Transverse colon (tissue), 4 donors: ENCODE measurements around the gene PECR. TPM values are rescaled to one million over a fixed set of nuclear protein-coding genes. Genes with fewer than 3 reads are reported as not detected.

Source experiments
- DNase-seq: peaks from one replicate; pipeline ENCODE4 v3.0.0-alpha.2; 2019
- H3K27ac ChIP-seq, 4 donors: fragments of 200-600 bp; sonication (generic); 2 replicates each; pipeline ENCODE4 v1.5.1; 2016 to 2018; ENCODE audit warnings: inconsistent platforms in 4 of 4
- H3K27me3 ChIP-seq: fragments of 200-600 bp; sonication (generic); 2 replicates; pipeline ENCODE4 v1.5.1; 2017; ENCODE audit warnings: inconsistent platforms
- H3K36me3 ChIP-seq, 4 donors: fragments of 200-600 bp; sonication (generic); 2 replicates each; pipeline ENCODE4 v1.5.1; 2017 to 2019; ENCODE audit warnings: inconsistent platforms in 4 of 4
- H3K4me1 ChIP-seq, 4 donors: fragments of 200-600 bp; sonication (generic); 2 replicates each; pipeline ENCODE4 v1.5.1; 2017 to 2020; ENCODE audit warnings: inconsistent platforms in 4 of 4
- H3K4me3 ChIP-seq, 4 donors: fragments of 200-600 bp; sonication (generic); 1 replicate in 1 of 4; 2 replicates in 3 of 4; pipeline versions ENCODE4 v1.5.1 to v1.6.1; 2017 to 2019; ENCODE audit warnings: inconsistent platforms in 4 of 4
- H3K9me3 ChIP-seq, 2 donors: fragments of 200-600 bp; sonication (generic); 2 replicates each; pipeline ENCODE4 v1.5.1; 2017 to 2019; ENCODE audit warnings: inconsistent platforms in 2 of 2
- CTCF ChIP-seq, 5 experiments: fragments of 200-600 bp in 3 of 5; fragments of 450-650 bp in 2 of 5; sonication (generic) in 3 of 5; IDR thresholded peaks; 1 replicate in 2 of 5; 2 replicates in 3 of 5; pipeline ENCODE4 v1.5.1; 2016 to 2017; ENCODE audit warnings: antibody characterized with exemption in 5 of 5, inconsistent platforms in 3 of 5, mild to moderate bottlenecking in 2 of 5, moderate library complexity in 1 of 5
- EP300 ChIP-seq: sonication (generic); formaldehyde crosslinking; IDR thresholded peaks from one replicate; pipeline ENCODE4 v1.6.1; 2017; ENCODE audit warnings: antibody characterized with exemption, low read depth
- POLR2A ChIP-seq: fragments of 450-650 bp; IDR thresholded peaks from one replicate; pipeline ENCODE4 v1.6.1; 2016; ENCODE audit warnings: antibody characterized with exemption, mild to moderate bottlenecking, moderate library complexity
- POLR2AphosphoS5 ChIP-seq, 3 donors: sonication (generic); formaldehyde crosslinking; IDR thresholded peaks; one replicate each; pipeline ENCODE4 v1.6.1; 2016; ENCODE audit warnings: antibody characterized with exemption in 3 of 3
- WGBS, 2 donors: methylation state at CpG; one replicate each; pipeline ENCODE4 v1.1.5; 2018; ENCODE audit warnings: low coverage in 1 of 2; 5-methylcytosine and 5-hydroxymethylcytosine counted together
- in situ Hi-C, 4 donors: fragments of 200-750 bp; cut with MboI; loops; one replicate each; pipeline versions ENCODE4 v1.15.0 to v1.15.1; 2017; ENCODE audit warnings: low sequenced_read_pairs in 3 of 4, low pct_ligation_motif_present in 1 of 4, low pct_unique_long_range_greater_than_20kb in 1 of 4
- intact Hi-C: fragments of 100-400 bp; cut with DNase I; formaldehyde crosslinking; loops from one replicate; pipeline ENCODE4 v1.15.1; 2023; ENCODE audit warnings: low total_unique reads
- total RNA-seq, 4 donors: library from RNA; depleted of rRNA; stranded (reverse); fragments of >200 nt; gene quantifications; one replicate each; pipeline ENCODE4 v1.1.0, GENCODE V29; 2016

Gene PECR
- total RNA-seq, 4 donors from 2014 or later = 10.3 to 137 (median 25.8) TPM

GRCh38 chr2:216047397-216047796 lies 34.2 kb downstream of the PECR start:
- no peaks in the 10 kb centered on the region for H3K27me3 ChIP-seq
- peaks cover 0 to 5% (median 0%) of the 10 kb centered on the region in 4 donors for H3K36me3 ChIP-seq
- in situ Hi-C loops = loop anchor here in 1 of 4 donors (25.0 kb wide), 1 partner anchor 615 kb away; no protein-coding TSS in a partner anchor
- DNase-seq = no peak
- no peak for TF ChIP-seq POLR2AphosphoS5 (IDR thresholded peaks at IDR 0.05)
- H3K9me3 ChIP-seq = no peaks in the 10 kb centered on the region
- no peak overlapping the region for H3K4me3 ChIP-seq
- no peaks in the 10 kb centered on the region for H3K4me1 ChIP-seq
- no peak overlapping the region for H3K27ac ChIP-seq
- intact Hi-C loops = no loop called here
- 88 to 100% methylated on average over 2 of the region's 2 CpGs for WGBS, 2 donors

- DNase-seq = no peak
- peaks cover 0 to 5% (median 0%) of the 10 kb centered on the region in 4 donors for H3K36me3 ChIP-seq
- H3K4me1 ChIP-seq = no peaks in the 10 kb centered on the region
- H3K27me3 ChIP-seq = no peaks in the 10 kb centered on the region
- no peaks in the 10 kb centered on the region for H3K9me3 ChIP-seq
- intact Hi-C loops = no loop called here
- no peak overlapping the region for H3K4me3 ChIP-seq
- WGBS, 2 donors = 62 to 79% methylated on average over 2 to 5 of the region's 5 CpGs
- H3K27ac ChIP-seq = no peak overlapping the region
- TF ChIP-seq EP300 = no peak
- TF ChIP-seq POLR2AphosphoS5 (IDR thresholded peaks at IDR 0.05) = no peak
- TF ChIP-seq POLR2A = no peak
- no peak for TF ChIP-seq CTCF (IDR thresholded peaks at IDR 0.05)
- in situ Hi-C loops = loop anchor here in 1 of 4 donors (25.0 kb wide), 1 partner anchor 617 kb away; no protein-coding TSS in a partner anchor
Observed at GRCh38 chr2:216044883-216045486, 36.6 kb downstream of the PECR start.

GRCh38 chr2:216043949-216044348 lies 37.7 kb downstream of the PECR start:
- intact Hi-C loops = no loop called here
- no peak overlapping the region for H3K4me3 ChIP-seq
- TF ChIP-seq CTCF (IDR thresholded peaks at IDR 0.05) (no peak), POLR2AphosphoS5 (IDR thresholded peaks at IDR 0.05) (no peak)
- H3K4me1 ChIP-seq = no peaks in the 10 kb centered on the region
- no peaks in the 10 kb centered on the region for H3K36me3 ChIP-seq
- H3K27ac ChIP-seq = no peak overlapping the region
- WGBS, 2 donors = 87 to 93% methylated on average over 3 to 5 of the region's 5 CpGs
- in situ Hi-C loops = loop anchor here in 1 of 4 donors (25.0 kb wide), 1 partner anchor 618 kb away; no protein-coding TSS in a partner anchor
- no peaks in the 10 kb centered on the region for H3K9me3 ChIP-seq
- H3K27me3 ChIP-seq = no peaks in the 10 kb centered on the region
- no peak for DNase-seq

GRCh38 chr2:216041438-216041837 lies 40.2 kb downstream of the PECR start:
- Histone ChIP-seq H3K36me3 (no peaks in the 10 kb centered on the region), H3K27me3 (no peaks in the 10 kb centered on the region), H3K4me1 (no peaks in the 10 kb centered on the region), H3K9me3 (no peaks in the 10 kb centered on the region), H3K27ac (no peak overlapping the region), H3K4me3 (no peak overlapping the region)
- in situ Hi-C loops (loop anchor here in 1 of 4 donors (25.0 kb wide), 1 partner anchor 621 kb away; no protein-coding TSS in a partner anchor), intact Hi-C loops (no loop called here)
- WGBS, 2 donors = 87 to 100% methylated on average over 2 of the region's 2 CpGs
- TF ChIP-seq POLR2AphosphoS5 (IDR thresholded peaks at IDR 0.05) = no peak
- TF ChIP-seq EP300 = no peak
- TF ChIP-seq POLR2A = no peak
- no peak for TF ChIP-seq CTCF (IDR thresholded peaks at IDR 0.05)
- DNase-seq = no peak
